Activated naive CD8-positive, alpha-beta T cell treated with anti-CD3 and anti-CD28 coated beads, Interleukin-2, amount 10 ng/mL, durations not matched to agents 7 days and 5 days (primary cell): ENCODE results near the gene SLC12A1. TPM values are rescaled to one million over a fixed set of nuclear protein-coding genes. Genes with fewer than 3 reads are reported as not detected.
A peak's percentile ranks its signal among the peaks of the same experiment; 100 is the strongest.

Experiments used
- ATAC-seq: fragments of 150-1000 bp; cut with Tn5 transposase; one replicate; pipeline ENCODE4 v1.10.0; 2021; ENCODE audit warnings: low read depth, moderate library complexity
- POLR2A ChIA-PET: fragments of 350-600 bp; sonication (Branson Sonifier 250); formaldehyde crosslinking; loops from one replicate; lab custom pipeline; 2021; ENCODE audit warnings: antibody characterized with exemption; lab: Charles Lee
- DNase-seq: peaks from one replicate; pipeline ENCODE4 v3.0.0; 2021
- H3K27ac Mint-ChIP-seq: one replicate; pipeline ENCODE4 v1.8.0; 2022; ENCODE audit warnings: mild to moderate bottlenecking, mixed read lengths
- H3K27me3 Mint-ChIP-seq: one replicate; pipeline ENCODE4 v1.8.0; 2022; ENCODE audit warnings: mild to moderate bottlenecking, moderate library complexity, mixed read lengths
- H3K36me3 Mint-ChIP-seq: one replicate; pipeline ENCODE4 v1.8.0; 2021; ENCODE audit warnings: mild to moderate bottlenecking, mixed read lengths
- H3K4me1 Mint-ChIP-seq: one replicate; pipeline ENCODE4 v1.8.0; 2021; ENCODE audit warnings: mixed read lengths
- H3K4me3 Mint-ChIP-seq: one replicate; pipeline ENCODE4 v1.8.0; 2022; ENCODE audit warnings: mild to moderate bottlenecking, moderate library complexity, mixed read lengths
- H3K9me3 Mint-ChIP-seq: one replicate; pipeline ENCODE4 v1.8.0; 2021; ENCODE audit warnings: mixed read lengths
- total RNA-seq, 2 experiments: library from RNA; stranded (reverse); gene quantifications; one replicate each; pipeline ENCODE4 v1.2.3, GENCODE V29; 2021

The SLC12A1 gene
- total RNA-seq: not detected

DNA sequence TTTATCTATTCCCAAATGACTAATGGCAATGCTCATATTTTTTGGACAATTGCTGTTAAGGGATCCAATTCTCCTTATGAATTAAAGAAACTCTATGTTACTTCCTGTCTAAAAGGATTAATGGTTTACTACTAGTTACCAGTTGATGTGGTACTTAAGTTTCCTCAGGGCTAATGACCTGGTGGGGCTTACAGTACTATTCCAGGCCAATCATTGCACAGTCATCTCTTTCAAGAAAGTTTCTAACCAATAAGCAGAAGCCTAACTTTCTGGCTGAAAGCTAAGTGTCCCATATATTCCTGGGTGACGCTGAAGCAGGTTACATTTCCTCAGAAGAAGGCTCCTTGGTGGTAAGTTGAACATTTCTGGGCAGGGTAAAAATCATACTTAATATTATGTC, at the start of gene SLC12A1:
Gene SLC12A1, plus strand, starts transcription at position 322 of the 400 bp plus-strand sequence. CDS start 1,418 bp downstream, outside the sequence.
- H3K4me1 Mint-ChIP-seq: no peaks in the 10 kb centered on the region
- DNase-seq (no peak), ATAC-seq (no peak)
- H3K27me3 Mint-ChIP-seq: peaks cover 19% of the 10 kb centered on the region
- no peak within 1 kb of the TSS for H3K4me3 Mint-ChIP-seq
- no peaks in the 10 kb centered on the region for H3K9me3 Mint-ChIP-seq
- H3K36me3 Mint-ChIP-seq: no peaks in the 10 kb centered on the region
- POLR2A ChIA-PET: no interaction called here
- no peak within 1 kb of the TSS for H3K27ac Mint-ChIP-seq

- H3K9me3 Mint-ChIP-seq: peaks cover 3% of the 10 kb centered on the region
- no peak for DNase-seq
- ATAC-seq: no peak
- POLR2A ChIA-PET: no interaction called here
- no peak overlapping the region for H3K27ac Mint-ChIP-seq
- no peak overlapping the region for H3K4me3 Mint-ChIP-seq
- H3K27me3 Mint-ChIP-seq: no peaks in the 10 kb centered on the region
- H3K4me1 Mint-ChIP-seq: peaks cover 3% of the 10 kb centered on the region
- peaks cover 25% of the 10 kb centered on the region for H3K36me3 Mint-ChIP-seq
Measured at GRCh38 chr15:48168616-48169015, 37.5 kb upstream of the SLC12A1 start.

DNA sequence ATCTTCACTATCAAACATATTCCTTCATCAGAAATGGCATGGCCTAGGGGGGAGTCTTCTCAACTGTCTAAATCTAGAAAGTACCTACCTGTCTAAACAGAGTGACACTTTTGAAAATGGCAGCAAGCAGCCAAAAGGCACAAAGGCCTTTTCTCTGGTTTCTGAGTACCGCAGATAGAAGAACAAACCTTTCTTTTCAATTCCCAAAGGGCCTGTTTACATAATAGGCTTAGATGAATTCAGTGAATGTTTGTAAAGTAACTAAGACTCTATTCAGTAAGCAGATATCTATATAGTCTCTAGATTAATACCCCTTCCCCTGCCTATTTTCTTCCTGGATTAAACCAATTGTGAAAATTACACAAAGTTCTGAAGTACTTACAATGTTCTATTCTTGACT, 35.1 kb upstream of the SLC12A1 start:
- no peak overlapping the region for H3K4me3 Mint-ChIP-seq
- ATAC-seq: no peak
- H3K4me1 Mint-ChIP-seq: peaks cover 11% of the 10 kb centered on the region
- DNase-seq: no peak
- H3K27ac Mint-ChIP-seq: no peak overlapping the region
- POLR2A ChIA-PET: no interaction called here
- H3K9me3 Mint-ChIP-seq: peaks cover 6% of the 10 kb centered on the region
- H3K36me3 Mint-ChIP-seq: peaks cover 37% of the 10 kb centered on the region
- no peaks in the 10 kb centered on the region for H3K27me3 Mint-ChIP-seq

- no peak overlapping the region for H3K27ac Mint-ChIP-seq
- H3K4me3 Mint-ChIP-seq: no peak overlapping the region
- no peak for DNase-seq
- no peaks in the 10 kb centered on the region for H3K27me3 Mint-ChIP-seq
- peaks cover 21% of the 10 kb centered on the region for H3K4me1 Mint-ChIP-seq
- POLR2A ChIA-PET: no interaction called here
- H3K9me3 Mint-ChIP-seq: peaks cover 6% of the 10 kb centered on the region
- no peak for ATAC-seq
- peaks cover 20% of the 10 kb centered on the region for H3K36me3 Mint-ChIP-seq
Measured at GRCh38 chr15:48175126-48175525, 31.0 kb upstream of the SLC12A1 start.

- no peak overlapping the region for H3K27ac Mint-ChIP-seq
- DNase-seq (no peak), ATAC-seq (no peak)
- peaks cover 5% of the 10 kb centered on the region for H3K27me3 Mint-ChIP-seq
- no peak overlapping the region for H3K4me3 Mint-ChIP-seq
- H3K36me3 Mint-ChIP-seq: peaks cover 20% of the 10 kb centered on the region
- peaks cover 21% of the 10 kb centered on the region for H3K4me1 Mint-ChIP-seq
- POLR2A ChIA-PET: no interaction called here
- peaks cover 6% of the 10 kb centered on the region for H3K9me3 Mint-ChIP-seq
Measured at GRCh38 chr15:48176112-48176511, 30.0 kb upstream of the SLC12A1 start.

DNA sequence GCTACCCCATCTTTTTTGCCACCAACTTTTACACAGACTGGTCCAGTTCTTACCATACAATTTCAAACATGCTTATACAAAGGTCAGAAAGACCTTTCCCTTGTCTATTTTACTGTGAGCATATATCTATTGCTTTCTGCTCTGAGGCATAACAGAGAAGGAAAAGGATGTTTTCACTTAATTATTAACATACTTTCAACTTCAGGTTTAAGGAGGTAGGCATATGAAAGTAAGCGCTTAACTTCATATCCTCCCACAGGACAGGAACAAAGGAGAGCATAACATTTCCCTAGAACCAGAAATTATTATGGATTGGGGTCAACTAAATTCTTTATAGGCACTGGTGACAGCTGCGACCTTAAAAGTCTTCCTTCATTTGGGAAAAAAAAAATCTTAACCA, 29.1 kb upstream of the SLC12A1 start:
- ATAC-seq: no peak
- POLR2A ChIA-PET: interaction anchor here (1.0 to 1.3 kb wide), 3 partner anchors 10 to 154 kb away, joined by 3 to 4 read pairs (median 3); no protein-coding TSS in a partner anchor
- H3K9me3 Mint-ChIP-seq: peaks cover 6% of the 10 kb centered on the region

GRCh38 chr15:48177383-48177765, 28.7 kb upstream of the SLC12A1 start:
- Mint-ChIP-seq H3K9me3 (peaks cover 7% of the 10 kb centered on the region), H3K4me3 (peak overlapping the region; percentile 91), H3K27me3 (peaks cover 9% of the 10 kb centered on the region), H3K4me1 (peaks cover 21% of the 10 kb centered on the region), H3K27ac (peak overlapping the region; percentile 80), H3K36me3 (peaks cover 14% of the 10 kb centered on the region)
- POLR2A ChIA-PET: interaction anchor here (1.0 to 1.6 kb wide), 4 partner anchors 10 to 155 kb away, joined by 3 to 9 read pairs (median 4); partner anchors contain the start of gene DUT
- DNase-seq: no peak
- ATAC-seq: peak; percentile 58

More for the DNA sequence above, 29.1 kb upstream of the SLC12A1 start:
- H3K4me3 Mint-ChIP-seq: peak overlapping the region; percentile 91
- no peak for DNase-seq
- no peak overlapping the region for H3K27ac Mint-ChIP-seq
- H3K36me3 Mint-ChIP-seq: peaks cover 18% of the 10 kb centered on the region
- peaks cover 8% of the 10 kb centered on the region for H3K27me3 Mint-ChIP-seq
- H3K4me1 Mint-ChIP-seq: peaks cover 21% of the 10 kb centered on the region

GRCh38 chr15:48177766-48178647, 28.1 kb upstream of the SLC12A1 start, which contains the start of gene MYEF2:
TSS of gene MYEF2 (minus strand) at chr15:48178295. CDS start at chr15:48178237, 58 bp downstream.
- Mint-ChIP-seq H3K4me1 (peaks cover 21% of the 10 kb centered on the region), H3K4me3 (peak within 1 kb of the TSS; percentile 91), H3K9me3 (peaks cover 7% of the 10 kb centered on the region), H3K36me3 (peaks cover 14% of the 10 kb centered on the region), H3K27ac (peak within 1 kb of the TSS; percentile 80), H3K27me3 (peaks cover 12% of the 10 kb centered on the region)
- ATAC-seq: peak; percentile 91
- DNase-seq: peak; percentile 83
- POLR2A ChIA-PET: interaction anchor here (0.8 to 1.6 kb wide), 5 partner anchors 11 to 154 kb away, joined by 3 to 9 read pairs (median 3); partner anchors contain the start of gene DUT

- H3K9me3 Mint-ChIP-seq: peaks cover 4% of the 10 kb centered on the region
Measured at GRCh38 chr15:48178648-48178931, 27.5 kb upstream of the SLC12A1 start.

GRCh38 chr15:48182749-48183148, 23.4 kb upstream of the SLC12A1 start:
- peaks cover 1% of the 10 kb centered on the region for H3K9me3 Mint-ChIP-seq
- H3K27ac Mint-ChIP-seq: no peak overlapping the region
- H3K27me3 Mint-ChIP-seq: peaks cover 28% of the 10 kb centered on the region
- no peaks in the 10 kb centered on the region for H3K36me3 Mint-ChIP-seq
- no peak overlapping the region for H3K4me3 Mint-ChIP-seq
- DNase-seq: no peak
- POLR2A ChIA-PET: no interaction called here
- H3K4me1 Mint-ChIP-seq: no peaks in the 10 kb centered on the region
- no peak for ATAC-seq

More at GRCh38 chr15:48178648-48178931, 27.5 kb upstream of the SLC12A1 start:
- Mint-ChIP-seq H3K27me3 (peaks cover 14% of the 10 kb centered on the region), H3K27ac (no peak overlapping the region), H3K4me1 (peaks cover 19% of the 10 kb centered on the region), H3K4me3 (peak overlapping the region; percentile 44), H3K36me3 (peaks cover 14% of the 10 kb centered on the region)
- POLR2A ChIA-PET: interaction anchor here (0.8 to 1.6 kb wide), 2 partner anchors 15 to 153 kb away, joined by 3 to 9 read pairs; partner anchors contain the start of gene DUT
- DNase-seq (no peak), ATAC-seq (no peak)

DNA sequence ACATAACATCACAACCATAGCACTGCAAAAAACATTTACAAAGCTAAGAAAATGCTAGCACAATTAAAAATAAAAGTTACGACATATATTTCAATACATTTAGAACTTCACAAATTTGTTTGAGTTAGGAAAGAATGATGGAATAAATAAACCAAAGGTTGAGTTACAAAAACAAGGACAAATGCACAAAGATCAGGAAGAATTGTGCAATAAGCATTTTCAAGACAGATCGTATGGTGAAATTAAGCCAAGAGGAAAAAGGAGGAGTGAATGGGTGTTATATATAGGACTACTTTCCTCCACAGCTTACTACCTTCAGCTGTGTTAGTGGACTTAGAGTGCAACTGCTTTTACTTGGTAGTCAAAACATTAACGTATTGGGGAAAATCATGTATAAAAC, 20.6 kb upstream of the SLC12A1 start:
- Mint-ChIP-seq H3K9me3 (peaks cover 1% of the 10 kb centered on the region), H3K27me3 (peaks cover 30% of the 10 kb centered on the region), H3K36me3 (no peaks in the 10 kb centered on the region), H3K4me1 (no peaks in the 10 kb centered on the region), H3K4me3 (no peak overlapping the region), H3K27ac (no peak overlapping the region)
- ATAC-seq (no peak), DNase-seq (no peak)
- POLR2A ChIA-PET: no interaction called here

- POLR2A ChIA-PET: no interaction called here
- ATAC-seq: no peak
- Mint-ChIP-seq H3K36me3 (no peaks in the 10 kb centered on the region), H3K27me3 (peaks cover 34% of the 10 kb centered on the region), H3K4me1 (peaks cover 2% of the 10 kb centered on the region), H3K9me3 (peaks cover 1% of the 10 kb centered on the region), H3K4me3 (no peak overlapping the region), H3K27ac (no peak overlapping the region)
- no peak for DNase-seq
Measured at GRCh38 chr15:48186271-48186670, 19.8 kb upstream of the SLC12A1 start.

DNA sequence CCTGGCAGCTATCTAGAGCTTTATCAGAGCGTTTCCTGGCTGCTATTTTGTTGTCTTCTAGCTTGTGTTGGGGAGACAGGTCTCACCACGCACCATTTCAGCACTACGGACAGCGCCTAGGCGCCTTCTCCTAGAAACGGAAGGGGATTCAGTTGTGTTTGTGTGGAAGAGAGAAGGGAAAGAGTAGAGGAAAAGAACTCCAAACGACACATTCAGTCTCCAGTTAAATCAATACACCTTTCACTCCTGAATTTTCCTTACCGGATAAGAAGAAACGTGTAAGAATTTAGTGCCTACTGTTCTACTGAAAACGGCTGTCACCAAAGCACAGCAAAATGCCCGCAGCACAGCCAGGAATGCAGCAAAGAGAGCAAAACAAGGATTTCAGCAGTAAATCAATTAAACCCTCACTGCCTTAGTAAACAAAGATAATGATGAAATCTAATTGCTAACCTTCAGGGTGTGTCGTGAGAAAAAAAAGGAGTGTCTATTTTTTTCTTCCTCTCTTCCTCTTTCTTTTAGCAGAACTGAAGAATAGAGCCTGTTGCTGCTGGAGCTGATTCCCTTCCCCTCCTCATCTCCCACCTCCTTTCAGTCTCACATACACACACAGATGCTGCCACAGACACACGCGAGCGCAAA, 15.0 kb upstream of the SLC12A1 start:
- H3K27me3 Mint-ChIP-seq: peaks cover 33% of the 10 kb centered on the region
- peaks cover 5% of the 10 kb centered on the region for H3K4me1 Mint-ChIP-seq
- POLR2A ChIA-PET: no interaction called here
- H3K9me3 Mint-ChIP-seq: no peaks in the 10 kb centered on the region
- ATAC-seq (no peak), DNase-seq (peak; percentile 68)
- H3K36me3 Mint-ChIP-seq: no peaks in the 10 kb centered on the region
- no peak overlapping the region for H3K27ac Mint-ChIP-seq
- no peak overlapping the region for H3K4me3 Mint-ChIP-seq
